IMR-90 (cell line): ENCODE results near the gene USP36. TPM values are rescaled to one million over a fixed set of nuclear protein-coding genes. Genes with fewer than 3 reads are reported as not detected.

ENCODE experiments used
- ATAC-seq: fragments of 200-7000 bp; cut with Tn5 transposase; 2 replicates; pipeline ENCODE4 v1.9.1; 2020; ENCODE audit warnings: low read depth, mild to moderate bottlenecking, moderate library complexity
- BruUV-seq: library from RNA; stranded (reverse); fragments of 400-500 nt; replicated peaks from 2 replicates; lab custom pipeline; 2021; lab: Mats Ljungman, UMichigan
- CTCF ChIA-PET: fragments of 300-600 bp; formaldehyde crosslinking; extraction: SDS; loops from one replicate; lab custom pipeline; 2021; ENCODE audit warnings: antibody characterized with exemption; lab: Yijun Ruan, JAX
- POLR2A ChIA-PET: fragments of 300-600 bp; sonication (Branson Sonifier 250); formaldehyde crosslinking; loops from one replicate; lab custom pipeline; 2022; ENCODE audit warnings: antibody characterized with exemption; ENCODE audit not compliant: unreplicated experiment; lab: Charles Lee
- DNase-seq: peaks from one replicate; pipeline ENCODE4 v3.0.0; 2013
- H2AFZ ChIP-seq: replicated peaks from 2 replicates; pipeline ENCODE3; 2013; ENCODE audit warnings: low read length, mild to moderate bottlenecking; ENCODE audit not compliant: poor library complexity
- H2AK5ac ChIP-seq: 2 replicates; pipeline ENCODE4 v1.6.1; 2013; ENCODE audit warnings: low read depth, low read length, inconsistent platforms
- H2AK9ac ChIP-seq: replicated peaks from 2 replicates; pipeline ENCODE3; 2013; ENCODE audit warnings: mild to moderate bottlenecking, low read depth, low read length, moderate library complexity; ENCODE audit not compliant: poor library complexity
- H2BK120ac ChIP-seq: 2 replicates; pipeline ENCODE4 v1.6.1; 2013; ENCODE audit warnings: low read depth, low read length, inconsistent platforms
- H2BK15ac ChIP-seq: 3 replicates; pipeline ENCODE4 v1.6.1; 2013; ENCODE audit warnings: low read depth, low read length, inconsistent platforms
- H2BK20ac ChIP-seq: 2 replicates; pipeline ENCODE4 v1.6.1; 2013; ENCODE audit warnings: low read depth, mild to moderate bottlenecking, inconsistent platforms, low read length, moderate library complexity
- H2BK5ac ChIP-seq: 2 replicates; pipeline ENCODE4 v1.6.1; 2013; ENCODE audit warnings: mild to moderate bottlenecking, low read depth, low read length, inconsistent platforms; ENCODE audit not compliant: poor library complexity, severe bottlenecking
- H3K14ac ChIP-seq: replicated peaks from 2 replicates; pipeline ENCODE4 v1.6.1; 2013; ENCODE audit warnings: low read depth, low read length, inconsistent platforms
- H3K18ac ChIP-seq: 2 replicates; pipeline ENCODE4 v1.6.1; 2013; ENCODE audit warnings: low read depth, low read length, control low read depth
- H3K23ac ChIP-seq: 2 replicates; pipeline ENCODE4 v1.6.1; 2013; ENCODE audit warnings: low read depth, low read length, inconsistent platforms
- H3K27ac ChIP-seq: 2 replicates; pipeline ENCODE4 v1.5.1; 2013; ENCODE audit warnings: mild to moderate bottlenecking, control low read depth, low read length; ENCODE audit not compliant: insufficient read depth
- H3K27me3 ChIP-seq: 2 replicates; pipeline ENCODE4 v1.6.1; 2013; ENCODE audit warnings: low read length; ENCODE audit not compliant: control insufficient read depth, insufficient read depth
- H3K36me3 ChIP-seq: 2 replicates; pipeline ENCODE4 v1.6.1; 2013; ENCODE audit warnings: low read length, mixed read lengths; ENCODE audit not compliant: control insufficient read depth, insufficient read depth
- H3K4ac ChIP-seq: 2 replicates; pipeline ENCODE4 v1.6.1; 2013; ENCODE audit warnings: low read depth, low read length, inconsistent platforms
- H3K4me1 ChIP-seq: 2 replicates; pipeline ENCODE4 v1.6.1; 2013; ENCODE audit warnings: low read length, mixed read lengths; ENCODE audit not compliant: control insufficient read depth, insufficient read depth
- H3K4me2 ChIP-seq: 2 replicates; pipeline ENCODE4 v1.6.1; 2013; ENCODE audit warnings: low read depth, mild to moderate bottlenecking, control low read depth, low read length, moderate library complexity
- H3K4me3 ChIP-seq: 2 replicates; pipeline ENCODE4 v1.5.1; 2013; ENCODE audit warnings: low read depth, mild to moderate bottlenecking, control low read depth, low read length, moderate library complexity; ENCODE audit not compliant: insufficient read depth
- H3K56ac ChIP-seq: 2 replicates; pipeline ENCODE4 v1.6.1; 2013; ENCODE audit warnings: low read length, inconsistent platforms; ENCODE audit not compliant: insufficient read depth; ENCODE audit errors: extremely low read depth
- H3K79me1 ChIP-seq, 2 experiments: 2 replicates each; pipeline ENCODE4 v1.6.1; 2013; ENCODE audit warnings: low read length in 2 of 2, inconsistent platforms in 1 of 2, low read depth in 1 of 2
- H3K9ac ChIP-seq: 2 replicates; pipeline ENCODE4 v1.6.1; 2013; ENCODE audit warnings: low read depth, low read length, control low read depth
- H3K9me1 ChIP-seq: 2 replicates; pipeline ENCODE4 v1.6.1; 2013; ENCODE audit warnings: low read length, inconsistent platforms; ENCODE audit not compliant: insufficient read depth
- H3K9me3 ChIP-seq: 2 replicates; pipeline ENCODE4 v1.6.1; 2013; ENCODE audit warnings: low read length; ENCODE audit not compliant: control insufficient read depth, insufficient read depth
- H4K20me1 ChIP-seq: 2 replicates; pipeline ENCODE4 v1.6.1; 2013; ENCODE audit warnings: low read length, inconsistent platforms; ENCODE audit not compliant: insufficient read depth
- H4K5ac ChIP-seq: 2 replicates; pipeline ENCODE4 v1.6.1; 2013; ENCODE audit warnings: mild to moderate bottlenecking, low read depth, low read length, control low read depth
- H4K8ac ChIP-seq, 2 experiments: 2 replicates each; pipeline ENCODE4 v1.6.1; 2013; ENCODE audit warnings: low read depth in 2 of 2, low read length in 2 of 2, control low read depth in 1 of 2, inconsistent platforms in 1 of 2
- H4K91ac ChIP-seq: 2 replicates; pipeline ENCODE4 v1.6.1; 2013; ENCODE audit warnings: low read depth, low read length, inconsistent platforms; ENCODE audit not compliant: insufficient read depth
- BHLHE40 ChIP-seq: fragments of 150-350 bp; IDR thresholded peaks from 2 replicates; pipeline ENCODE4 v1.6.1; 2016; ENCODE audit warnings: mild to moderate bottlenecking, low read depth, low read length
- CHD1 ChIP-seq: IDR thresholded peaks from 2 replicates; pipeline ENCODE4 v1.6.1; 2012; ENCODE audit warnings: low read depth, low read length, improper control_type of control experiment
- ELK1 ChIP-seq: fragments of 150-350 bp; IDR thresholded peaks from 2 replicates; pipeline ENCODE4 v1.6.1; 2016; ENCODE audit warnings: low read depth, mild to moderate bottlenecking, low read length, moderate library complexity, borderline replicate concordance
- FOS ChIP-seq: fragments of 150-350 bp; IDR thresholded peaks from 2 replicates; pipeline ENCODE4 v1.6.1; 2016; ENCODE audit warnings: low read depth, low read length
- MAFK ChIP-seq: IDR thresholded peaks from 2 replicates; pipeline ENCODE4 v1.6.1; 2012; ENCODE audit warnings: low read depth, low read length, improper control_type of control experiment
- MXI1 ChIP-seq: IDR thresholded peaks from 2 replicates; pipeline ENCODE4 v1.6.1; 2012; ENCODE audit warnings: low read depth, mild to moderate bottlenecking, low read length, moderate library complexity, borderline replicate concordance
- NFE2L2 ChIP-seq: fragments of 150-350 bp; IDR thresholded peaks from 2 replicates; pipeline ENCODE4 v1.6.1; 2016; ENCODE audit warnings: low read depth, mild to moderate bottlenecking, low read length
- SMC3 ChIP-seq: fragments of 150-350 bp; IDR thresholded peaks from 2 replicates; pipeline ENCODE4 v1.6.1; 2016; ENCODE audit warnings: low read depth, mild to moderate bottlenecking, antibody characterized with exemption, low read length, moderate library complexity
- WGBS, 2 experiments: methylation state at CpG; one replicate each; pipeline versions ENCODE4 v1.1.5 to v1.1.7; 2013; ENCODE audit warnings: missing lambda C conversion rate in 2 of 2; ENCODE audit not compliant: insufficient read length in 1 of 2; ENCODE audit errors: extremely low coverage in 2 of 2; 5-methylcytosine and 5-hydroxymethylcytosine counted together
- dilution Hi-C: fragments of 300-500 bp; cut with HindIII; formaldehyde crosslinking; loops from one replicate; pipeline ENCODE4 v1.14.3; 2018; ENCODE audit warnings: low sequenced_read_pairs; ENCODE audit not compliant: unreplicated experiment
- in situ Hi-C: fragments of 300-500 bp; cut with MboI; formaldehyde crosslinking; loops from 3 replicates; pipeline ENCODE4 v1.14.3; 2019; ENCODE audit warnings: low sequenced_read_pairs, inconsistent platforms, mixed read lengths
- intact Hi-C: fragments of 100-400 bp; cut with micrococcal nuclease; formaldehyde crosslinking; loops from 2 replicates; pipeline ENCODE4 v1.10.0; 2022
- polyA plus RNA-seq, 3 experiments: library from polyadenylated mRNA; depleted of rRNA; stranded (reverse); fragments of >200 nt; gene quantifications; 2 replicates each; pipeline ENCODE4 v1.2.3, GENCODE V29; 2012; ENCODE audit warnings: low replicate concordance in 1 of 3
- total RNA-seq: library from RNA; depleted of rRNA; stranded (reverse); fragments of >200 nt; gene quantifications from 2 replicates; pipeline ENCODE4 v1.2.3, GENCODE V29; 2012
- TF ChIP-seq, protein P1 (sequence below): fragments of 150-350 bp; IDR thresholded peaks from 2 replicates; pipeline ENCODE4 v1.6.1; 2017; ENCODE audit warnings: mild to moderate bottlenecking, antibody characterized with exemption, low read length, low read depth

USP36 gene
- total and polyA plus RNA-seq, 2 of the 4 experiments (the other 2 are of a cell fraction): 30.6 to 38.3 TPM

GRCh38 chr17:78878261-78878660 lies 37.6 kb upstream of the USP36 start:
- in situ Hi-C loops (no loop called here), intact Hi-C loops (no loop called here), dilution Hi-C loops (no loop called here)
- Histone ChIP-seq H3K4me3 (no peak overlapping the region), H3K27me3 (no peaks in the 10 kb centered on the region), H3K27ac (peak overlapping the region; percentile 11; the same call in 1 of the 2 replicates), H3K4ac (peak overlapping the region; percentile 36), H2AFZ (peak overlapping the region; percentile 37), H3K36me3 (peaks cover 12% of the 10 kb centered on the region; the same call in 1 of the 2 replicates), H2BK120ac (no peak overlapping the region), H4K8ac (no peak overlapping the region), H3K9me1 (peaks cover 56% of the 10 kb centered on the region), H3K4me2 (no peak overlapping the region), H4K20me1 (peaks cover 33% of the 10 kb centered on the region), H3K56ac (no peak overlapping the region), H3K79me1 (peaks cover 46 to 90% of the 10 kb centered on the region in 2 experiments), H3K4me1 (peaks cover 51% of the 10 kb centered on the region), H3K23ac (0 out of 2 replicates have a peak overlapping the region, but pooled peaks have one; percentile 9), H4K91ac (no peak overlapping the region), H2BK5ac (peak overlapping the region; percentile 40), H2BK20ac (no peak overlapping the region), H2AK5ac (peak overlapping the region; percentile 95), H4K5ac (no peak overlapping the region), H3K9me3 (no peaks in the 10 kb centered on the region), H3K9ac (no peak overlapping the region), H2BK15ac (no peak overlapping the region), H3K18ac (no peak overlapping the region), H3K14ac (peak overlapping the region; percentile 69), H2AK9ac (no peak overlapping the region)
- POLR2A ChIA-PET: no interaction called here
- WGBS, 2 experiments: 96% methylated on average over 10 of the region's 15 CpGs; no CpG with 5 or more reads in 1 of the 2 experiments
- DNase-seq (no peak), ATAC-seq (no peak)
- TF ChIP-seq MXI1 (no peak), ELK1 (no peak), CHD1 (no peak), SMC3 (no peak), MAFK (no peak), NFE2L2 (no peak), BHLHE40 (no peak), FOS (no peak)
- TF ChIP-seq, protein P1, sequence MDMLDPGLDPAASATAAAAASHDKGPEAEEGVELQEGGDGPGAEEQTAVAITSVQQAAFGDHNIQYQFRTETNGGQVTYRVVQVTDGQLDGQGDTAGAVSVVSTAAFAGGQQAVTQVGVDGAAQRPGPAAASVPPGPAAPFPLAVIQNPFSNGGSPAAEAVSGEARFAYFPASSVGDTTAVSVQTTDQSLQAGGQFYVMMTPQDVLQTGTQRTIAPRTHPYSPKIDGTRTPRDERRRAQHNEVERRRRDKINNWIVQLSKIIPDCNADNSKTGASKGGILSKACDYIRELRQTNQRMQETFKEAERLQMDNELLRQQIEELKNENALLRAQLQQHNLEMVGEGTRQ: no peak
- CTCF ChIA-PET: no interaction called here
- no TSS peak for BruUV-seq
